Ectodermal cell (in vitro differentiated cells): ENCODE results near the gene NENF.

ENCODE experiments used
- H3K27ac ChIP-seq: 2 replicates; pipeline ENCODE4 v1.7.0; 2013; ENCODE audit warnings: mild to moderate bottlenecking, low read depth, low read length; ENCODE audit not compliant: insufficient read depth, poor library complexity, severe bottlenecking
- H3K27me3 ChIP-seq: 2 replicates; pipeline ENCODE4 v1.7.0; 2013; ENCODE audit warnings: mild to moderate bottlenecking, low read length; ENCODE audit not compliant: insufficient read depth, control insufficient read depth, poor library complexity, severe bottlenecking
- H3K36me3 ChIP-seq: one replicate; pipeline ENCODE4 v1.7.0; 2013; ENCODE audit warnings: low read length; ENCODE audit not compliant: control insufficient read depth, insufficient read depth
- H3K4me1 ChIP-seq: one replicate; pipeline ENCODE4 v1.7.0; 2013; ENCODE audit warnings: low read length; ENCODE audit not compliant: control insufficient read depth, insufficient read depth
- H3K4me3 ChIP-seq: 2 replicates; pipeline ENCODE4 v1.7.0; 2013; ENCODE audit warnings: low read depth, low read length, control low read depth; ENCODE audit not compliant: insufficient read depth
- H3K9me3 ChIP-seq: 2 replicates; pipeline ENCODE4 v1.7.0; 2013; ENCODE audit warnings: mild to moderate bottlenecking, low read length, moderate library complexity; ENCODE audit not compliant: control insufficient read depth
- WGBS, 2 experiments: methylation state at CpG; one replicate each; pipeline ENCODE4 v1.1.7; 2013; ENCODE audit warnings: missing lambda C conversion rate in 2 of 2; 5-methylcytosine and 5-hydroxymethylcytosine counted together

The NENF gene

DNA sequence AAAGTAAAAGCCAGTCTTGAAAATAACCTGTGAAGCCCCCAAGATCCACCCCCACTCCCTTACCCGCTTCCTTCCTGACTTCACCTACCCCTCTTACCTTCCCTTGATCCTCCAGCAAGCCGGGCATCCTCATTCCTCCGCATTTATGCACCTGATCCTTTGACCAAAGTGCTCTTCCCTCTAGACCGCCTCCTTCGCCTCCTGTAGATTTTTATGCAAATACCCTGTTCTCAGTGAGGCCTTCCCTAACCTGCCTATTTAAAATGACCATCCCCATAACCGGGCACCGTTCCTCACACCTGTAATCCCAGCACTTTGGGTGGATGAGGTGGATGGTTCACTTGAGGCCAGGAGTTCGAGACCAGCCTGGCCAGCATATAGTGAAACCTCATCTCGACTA lies 1.1 kb upstream of the NENF start:
- Histone ChIP-seq H3K36me3 (no peaks in the 10 kb centered on the region), H3K9me3 (no peaks in the 10 kb centered on the region), H3K4me3 (no peak overlapping the region), H3K27ac (no peak overlapping the region), H3K27me3 (peaks cover 24% of the 10 kb centered on the region), H3K4me1 (no peaks in the 10 kb centered on the region)
- WGBS, 2 experiments: 69 to 74% methylated on average over 7 to 9 of the region's 9 CpGs

DNA sequence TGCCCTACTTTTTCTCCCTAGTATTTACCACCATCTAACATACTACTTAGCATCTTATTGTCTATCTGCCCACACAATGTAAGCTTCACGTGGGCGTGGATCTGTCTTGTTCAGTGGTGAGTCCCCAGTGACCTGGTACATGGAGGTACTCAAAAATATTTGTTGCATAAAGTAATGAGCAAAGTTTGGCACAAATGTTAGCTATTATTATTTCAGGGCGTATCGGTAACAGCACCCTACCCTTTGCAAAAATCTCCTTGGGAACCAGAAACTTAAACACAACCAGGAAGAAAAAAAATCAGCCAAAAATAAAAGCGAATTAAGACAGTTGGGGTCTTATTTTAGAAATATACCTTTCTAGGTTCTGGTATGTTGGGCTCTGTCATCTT lies 454 bp upstream of the NENF start:
- 61 to 70% methylated on average over 4 to 5 of the region's 5 CpGs for WGBS, 2 experiments
- peak overlapping the region; percentile 66 for H3K4me3 ChIP-seq
- no peak overlapping the region for H3K27ac ChIP-seq

DNA sequence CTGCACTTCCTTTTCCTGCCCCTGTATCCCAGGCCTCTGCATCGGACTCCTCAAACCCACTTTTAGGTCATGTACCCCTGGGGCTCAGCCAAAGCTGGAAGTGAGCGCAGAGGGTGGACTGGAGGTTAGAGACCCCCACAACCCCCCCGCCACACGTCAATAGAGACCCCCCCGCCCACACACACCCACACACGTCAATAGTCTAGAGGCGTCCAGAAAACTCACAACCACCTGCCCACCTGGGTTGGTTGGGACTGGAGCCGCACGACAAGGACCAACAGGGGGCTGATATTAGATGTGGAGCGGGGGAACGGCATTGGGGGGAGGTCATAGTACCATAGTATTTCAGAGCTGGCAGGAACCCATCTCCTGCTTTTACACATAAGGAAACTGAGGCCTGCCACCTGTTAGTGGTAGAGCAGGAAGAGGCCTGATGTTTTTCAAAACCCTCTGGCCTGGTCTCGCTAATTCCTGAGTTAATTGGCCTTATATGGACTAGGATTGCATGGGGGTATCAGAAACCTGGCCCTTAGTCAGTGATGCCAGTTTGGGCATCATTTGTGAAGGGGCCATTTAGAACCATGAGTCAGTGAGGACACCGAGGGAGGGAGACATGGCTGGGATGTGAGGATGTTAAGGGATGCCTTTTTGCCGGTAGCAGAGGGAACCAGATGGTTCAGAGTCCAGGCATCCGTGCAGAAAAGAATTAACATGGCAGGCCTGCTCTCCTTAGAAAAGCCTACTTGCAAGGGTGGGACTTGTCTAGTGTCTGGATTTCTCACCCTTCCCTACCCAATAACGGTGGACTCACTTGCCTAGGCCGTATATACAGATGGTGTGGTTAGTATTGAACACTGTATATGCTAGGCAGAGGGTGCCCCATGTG lies 1.1 kb downstream of the NENF start:
- WGBS, 2 experiments: 77 to 81% methylated on average over 10 to 15 of the region's 17 CpGs
- Histone ChIP-seq H3K4me3 (peak overlapping the region; percentile 66), H3K4me1 (no peaks in the 10 kb centered on the region), H3K36me3 (no peaks in the 10 kb centered on the region), H3K27ac (no peak overlapping the region), H3K27me3 (peaks cover 20% of the 10 kb centered on the region), H3K9me3 (no peaks in the 10 kb centered on the region)

More for the DNA sequence above, 454 bp upstream of the NENF start:
- H3K27me3 ChIP-seq: peaks cover 24% of the 10 kb centered on the region
- no peaks in the 10 kb centered on the region for H3K9me3 ChIP-seq
- no peaks in the 10 kb centered on the region for H3K36me3 ChIP-seq
- H3K4me1 ChIP-seq: no peaks in the 10 kb centered on the region

DNA sequence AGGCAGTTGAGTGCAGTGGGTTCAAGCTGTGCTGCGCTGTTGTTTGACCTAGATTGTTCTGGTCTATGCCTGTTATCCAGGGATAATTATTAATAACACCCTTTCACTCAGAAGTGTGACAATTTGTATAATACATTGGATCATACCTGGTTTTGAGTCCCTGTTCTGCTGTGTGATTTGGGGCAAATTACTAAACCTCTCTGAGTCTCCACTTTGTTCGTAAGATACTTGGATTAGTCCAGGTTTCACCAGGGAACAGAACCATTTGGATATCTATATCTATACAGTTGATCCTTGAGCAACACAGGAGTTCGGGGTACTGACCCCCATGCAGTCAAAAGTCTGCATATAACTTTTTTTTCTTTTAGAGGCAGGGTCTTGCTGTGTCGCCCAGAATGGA lies 2.3 kb downstream of the NENF start:
- Histone ChIP-seq H3K36me3 (no peaks in the 10 kb centered on the region), H3K4me1 (no peaks in the 10 kb centered on the region), H3K27ac (no peak overlapping the region), H3K4me3 (no peak overlapping the region), H3K9me3 (no peaks in the 10 kb centered on the region), H3K27me3 (peaks cover 20% of the 10 kb centered on the region)
- 92 to 98% methylated on average over 4 of the region's 4 CpGs for WGBS, 2 experiments

DNA sequence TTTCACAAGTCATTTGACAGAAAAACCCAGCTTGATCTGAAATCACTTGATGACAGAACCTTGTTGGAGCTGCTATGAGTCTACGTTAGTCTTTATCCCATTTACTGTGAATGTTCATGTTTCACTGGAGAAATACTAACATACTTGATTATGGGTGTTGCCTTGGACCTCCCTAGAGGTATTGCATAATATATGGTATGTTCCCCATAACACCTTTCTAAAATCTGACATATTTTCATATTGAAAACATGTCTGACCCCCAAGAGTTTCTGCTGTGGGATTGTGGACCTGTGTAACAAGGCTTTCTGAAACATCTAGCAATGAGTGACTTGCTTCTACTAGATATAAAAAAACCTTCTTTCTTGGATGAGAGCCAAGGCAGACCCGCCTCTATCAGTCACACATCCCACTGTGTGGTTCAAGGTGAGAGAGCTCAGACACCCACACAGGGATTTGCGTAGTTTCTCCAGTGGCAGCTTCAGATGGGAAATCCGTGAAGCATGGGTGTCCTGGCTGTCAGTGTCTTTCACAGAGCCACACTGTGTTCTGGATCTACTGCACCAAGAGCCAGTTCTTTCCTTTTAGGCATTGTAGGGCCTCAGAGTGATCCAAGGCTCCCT lies 4.6 kb downstream of the NENF start:
- no peaks in the 10 kb centered on the region for H3K4me1 ChIP-seq
- H3K36me3 ChIP-seq: no peaks in the 10 kb centered on the region
- no peak overlapping the region for H3K4me3 ChIP-seq
- H3K9me3 ChIP-seq: no peaks in the 10 kb centered on the region
- peaks cover 15% of the 10 kb centered on the region for H3K27me3 ChIP-seq
- H3K27ac ChIP-seq: no peak overlapping the region
- 92 to 94% methylated on average over 4 of the region's 4 CpGs for WGBS, 2 experiments

DNA sequence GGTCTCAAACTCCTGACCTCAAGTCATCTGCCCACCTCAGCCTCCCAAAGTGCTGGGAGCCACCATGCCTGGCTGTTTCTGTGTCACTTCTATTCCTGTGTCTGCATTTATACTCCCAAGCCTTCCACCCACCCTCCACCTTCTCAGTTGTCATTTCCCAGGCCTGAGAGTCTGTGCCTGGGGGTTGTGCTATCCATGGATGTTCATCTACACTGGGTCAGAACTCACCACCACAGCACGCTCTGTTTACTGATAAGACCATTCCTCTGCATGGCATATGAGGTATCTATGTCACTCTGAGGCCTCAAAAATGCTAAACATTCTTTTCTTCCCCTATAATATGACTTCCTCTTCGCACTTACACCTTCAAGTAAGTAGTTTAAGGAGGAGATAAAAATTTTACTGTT lies 6.1 kb downstream of the NENF start:
- H3K9me3 ChIP-seq: no peaks in the 10 kb centered on the region
- H3K36me3 ChIP-seq: no peaks in the 10 kb centered on the region
- H3K4me1 ChIP-seq: no peaks in the 10 kb centered on the region
- WGBS, 2 experiments: 94 to 100% methylated on average over 1 to 2 of the region's 2 CpGs
- no peak overlapping the region for H3K27ac ChIP-seq
- H3K4me3 ChIP-seq: no peak overlapping the region
- peaks cover 6% of the 10 kb centered on the region for H3K27me3 ChIP-seq

DNA sequence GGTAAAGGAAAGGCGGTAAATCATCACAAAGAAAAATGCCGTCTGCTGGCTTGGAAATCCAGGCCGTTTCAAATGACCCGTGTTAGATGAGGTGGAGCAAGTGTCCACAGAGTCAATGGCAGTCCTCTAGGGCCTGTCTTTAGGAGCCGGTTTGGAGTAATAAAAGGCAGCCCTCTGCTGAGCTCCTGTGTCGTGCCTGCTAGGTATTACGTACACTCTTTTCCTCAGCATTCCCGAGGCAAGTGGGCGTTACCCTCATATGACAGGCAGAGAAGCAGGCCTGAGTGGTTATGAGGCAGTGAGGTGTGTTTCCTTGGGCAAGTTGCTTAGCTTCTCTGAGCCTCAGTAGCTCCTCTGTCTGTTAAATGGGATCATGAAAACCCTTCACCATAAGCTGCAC lies 7.7 kb downstream of the NENF start:
- H3K27ac ChIP-seq: no peak overlapping the region
- 72 to 80% methylated on average over 9 of the region's 9 CpGs for WGBS, 2 experiments

DNA sequence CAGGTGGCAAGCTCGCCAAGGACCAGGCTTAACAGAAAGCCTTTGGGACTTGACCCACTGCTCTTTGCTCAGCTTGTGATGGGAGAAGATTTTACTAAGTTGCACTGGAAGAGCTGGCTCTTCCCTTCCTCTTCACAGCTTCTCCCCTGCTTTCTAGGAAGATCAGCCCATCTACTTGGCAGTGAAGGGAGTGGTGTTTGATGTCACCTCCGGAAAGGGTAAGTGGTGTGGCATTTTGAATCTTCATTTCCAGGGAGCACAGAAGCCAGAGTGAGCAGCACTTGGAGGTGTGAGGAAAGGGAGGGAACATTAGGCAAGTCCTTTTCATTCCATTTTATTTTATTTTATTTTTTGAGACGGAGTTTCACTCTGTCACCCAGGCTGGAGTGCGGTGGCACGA lies 9.7 kb downstream of the NENF start:
- no peak overlapping the region for H3K27ac ChIP-seq
- H3K36me3 ChIP-seq: no peaks in the 10 kb centered on the region
- no peak overlapping the region for H3K4me3 ChIP-seq
- H3K27me3 ChIP-seq: no peaks in the 10 kb centered on the region
- 93% methylated on average over 5 of the region's 5 CpGs for WGBS, 2 experiments
- no peaks in the 10 kb centered on the region for H3K9me3 ChIP-seq
- no peaks in the 10 kb centered on the region for H3K4me1 ChIP-seq

More for the DNA sequence above, 7.7 kb downstream of the NENF start:
- H3K4me1 ChIP-seq: no peaks in the 10 kb centered on the region
- no peaks in the 10 kb centered on the region for H3K9me3 ChIP-seq
- no peak overlapping the region for H3K4me3 ChIP-seq
- H3K36me3 ChIP-seq: no peaks in the 10 kb centered on the region
- H3K27me3 ChIP-seq: no peaks in the 10 kb centered on the region

DNA sequence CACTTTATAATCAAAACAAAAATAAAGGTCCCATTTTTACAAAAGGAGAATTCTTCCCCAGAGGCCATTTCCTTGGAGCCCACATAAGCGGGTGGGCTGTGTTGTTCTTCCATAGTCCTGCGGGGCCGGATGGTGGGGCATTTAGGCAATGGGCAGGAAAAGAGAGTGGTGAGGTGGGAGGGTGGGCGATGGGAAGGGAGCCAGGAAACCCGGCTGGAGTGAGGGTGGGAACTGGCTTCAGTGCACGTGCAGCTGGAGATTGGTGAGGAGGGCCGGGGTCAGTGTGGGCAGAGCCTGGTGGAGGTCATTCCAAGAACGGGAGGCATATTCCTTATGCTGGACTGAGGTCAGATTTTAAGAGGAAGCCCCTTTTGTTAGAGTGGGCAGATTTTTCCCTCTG lies 13.6 kb downstream of the NENF start:
- Histone ChIP-seq H3K4me3 (no peak overlapping the region), H3K27ac (no peak overlapping the region), H3K4me1 (peaks cover 6% of the 10 kb centered on the region), H3K27me3 (no peaks in the 10 kb centered on the region), H3K36me3 (no peaks in the 10 kb centered on the region), H3K9me3 (no peaks in the 10 kb centered on the region)
- 91 to 92% methylated on average over 8 of the region's 8 CpGs for WGBS, 2 experiments

DNA sequence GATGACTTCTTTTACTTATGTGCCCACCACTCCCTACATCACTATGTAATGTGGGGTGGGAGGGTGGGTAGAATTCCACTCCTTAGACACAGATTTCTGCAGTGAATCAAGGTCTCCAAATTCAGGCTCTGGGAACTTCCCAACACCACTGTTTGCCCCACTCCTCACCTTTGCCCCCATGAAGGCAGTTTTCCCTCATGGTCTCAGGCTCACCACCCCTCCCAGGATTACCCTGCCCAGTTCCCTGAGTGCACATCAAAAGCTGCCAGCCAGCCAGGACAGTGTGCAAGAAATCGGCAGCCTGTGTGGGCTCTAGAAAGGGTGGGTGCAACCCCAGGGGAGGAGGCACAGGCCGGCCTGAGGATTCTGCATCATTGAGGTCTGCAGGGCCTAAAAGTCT lies 14.8 kb downstream of the NENF start:
- no peaks in the 10 kb centered on the region for H3K9me3 ChIP-seq
- WGBS, 2 experiments: 87 to 91% methylated on average over 2 of the region's 2 CpGs
- H3K4me1 ChIP-seq: peaks cover 9% of the 10 kb centered on the region
- no peak overlapping the region for H3K4me3 ChIP-seq
- no peak overlapping the region for H3K27ac ChIP-seq
- no peaks in the 10 kb centered on the region for H3K27me3 ChIP-seq
- no peaks in the 10 kb centered on the region for H3K36me3 ChIP-seq
